ENCODE results near the gene CDC73.

- TF ChIP-seq POLR2A (IDR thresholded peaks at IDR 0.05) (no peak), CTCF (IDR thresholded peaks at IDR 0.05) (no peak)
These were observed 162.4 kb downstream of the CDC73 start for GRCh38 chr1:193284219-193284618.
